ENCODE measurements around the gene GRB7.

- no peak for TF ChIP-seq CTCF (conservative IDR thresholded peaks at IDR 0.05; ENCODE audit: low read depth, low read length)
- no peak for TF ChIP-seq POLR2A (IDR thresholded peaks at IDR 0.05; ENCODE audit: low read depth, low read length)
- TF ChIP-seq RAD21 (IDR thresholded peaks at IDR 0.05; ENCODE audit: low read length): no peak
- no peak for TF ChIP-seq USF2 (IDR thresholded peaks at IDR 0.05; ENCODE audit: low read depth, low read length)
- TF ChIP-seq CEBPB (IDR thresholded peaks at IDR 0.05; ENCODE audit: low read depth, low read length): no peak
- no peak for TF ChIP-seq CHD1 (IDR thresholded peaks at IDR 0.05; ENCODE audit: low read depth, low read length)
These were observed 36.5 kb upstream of the GRB7 start for GRCh38 chr17:39701012-39701783.

All from IMR-90 (cell line).